K562 (cell line): ENCODE data around the gene GNA15. TPM values are rescaled to one million over a fixed set of nuclear protein-coding genes. Genes with fewer than 3 reads are reported as not detected.

Experiments
- AFF1 ChIP-seq, 2 experiments: fragments of 450-650 bp; IDR thresholded peaks; 2 replicates each; pipeline ENCODE4 v1.6.1; 2018; ENCODE audit warnings: mild to moderate bottlenecking in 2 of 2, low read depth in 1 of 2; ENCODE audit not compliant: partially characterized antibody in 2 of 2
- CGGBP1 ChIP-seq: fragments of 250-450 bp; sonication (Bioruptor Pico); IDR thresholded peaks from 2 replicates; pipeline ENCODE4 v1.9.0; 2021; ENCODE audit warnings: mild to moderate bottlenecking
- CHD2 ChIP-seq: IDR thresholded peaks from 2 replicates; pipeline ENCODE4 v1.6.1; 2011; ENCODE audit warnings: low read depth, low read length
- ETV5 ChIP-seq: sonication (generic); formaldehyde crosslinking; IDR thresholded peaks from 2 replicates; pipeline ENCODE4 v1.4.0; 2020; ENCODE audit warnings: low read depth, mild to moderate bottlenecking, missing genetic modification reagents
- KDM5B ChIP-seq: fragments of 200-600 bp; sonication (generic); IDR thresholded peaks from 2 replicates; pipeline ENCODE4 v1.6.1; 2012; ENCODE audit warnings: low read depth, mild to moderate bottlenecking, moderate library complexity, low read length, control low read depth, inconsistent platforms; ENCODE audit not compliant: insufficient replicate concordance
- MTA3 ChIP-seq: fragments of 450-650 bp; formaldehyde crosslinking; IDR thresholded peaks from 2 replicates; pipeline ENCODE4 v1.6.1; 2017; ENCODE audit warnings: mild to moderate bottlenecking, borderline replicate concordance
- SOX6 ChIP-seq: fragments of 450-650 bp; IDR thresholded peaks from 2 replicates; pipeline ENCODE4 v1.6.1; 2014; ENCODE audit warnings: mild to moderate bottlenecking
- TAF9B ChIP-seq: fragments of 450-650 bp; IDR thresholded peaks from 2 replicates; pipeline ENCODE4 v1.6.1; 2018; ENCODE audit warnings: mild to moderate bottlenecking; ENCODE audit not compliant: partially characterized antibody
- TFAP4 ChIP-seq: sonication (generic); formaldehyde crosslinking; IDR thresholded peaks from 2 replicates; pipeline ENCODE4 v1.8.0; 2022; ENCODE audit warnings: missing genetic modification reagents, mild to moderate bottlenecking, moderate library complexity, borderline replicate concordance
- THAP12 ChIP-seq: fragments of 250-450 bp; sonication (Bioruptor Pico); IDR thresholded peaks from 2 replicates; pipeline ENCODE4 v1.9.0; 2021; ENCODE audit warnings: mild to moderate bottlenecking, inconsistent platforms
- U2AF2 ChIP-seq: fragments of 200-400 bp; formaldehyde crosslinking; optimal IDR thresholded peaks from 2 replicates; pipeline ENCODE3; 2017; ENCODE audit warnings: low read depth, mild to moderate bottlenecking, low read length
- VEZF1 ChIP-seq: fragments of 200-800 bp; sonication (Bioruptor generic); IDR thresholded peaks from 2 replicates; pipeline ENCODE4 v1.6.1; 2017; ENCODE audit warnings: missing genetic modification characterization, missing compliant biosample characterization
- ZBTB33 ChIP-seq: sonication (generic); formaldehyde crosslinking; IDR thresholded peaks from 2 replicates; pipeline ENCODE4 v1.8.1; 2023; ENCODE audit warnings: mild to moderate bottlenecking, missing genetic modification reagents
- ZFP30 ChIP-seq: fragments of 250-450 bp; sonication (Bioruptor Pico); IDR thresholded peaks from 2 replicates; pipeline ENCODE4 v1.8.0; 2022; ENCODE audit warnings: moderate library complexity, mild to moderate bottlenecking, inconsistent platforms, borderline replicate concordance
- ZNF143 ChIP-seq: sonication (generic); formaldehyde crosslinking; IDR thresholded peaks from 2 replicates; pipeline ENCODE4 v1.9.0; 2022; ENCODE audit warnings: mild to moderate bottlenecking, missing genetic modification reagents
- polyA plus RNA-seq, 8 experiments: library from polyadenylated mRNA; depleted of rRNA in 4 of 8; stranded (reverse) in 5 of 8; unstranded in 3 of 8; fragments of >200 nt; fragmentation: Nextera tagmentation in 2 of 8; fragmentation: Illumina TruSeq in 1 of 8; extraction: Ambion mirVana in 2 of 8; extraction: Trizol in 1 of 8; gene quantifications; 2 replicates each; pipeline versions ENCODE4 v1.2.1 to v1.2.3, GENCODE V29; 2011 to 2014; ENCODE audit warnings: inconsistent platforms in 1 of 8, missing spikeins in 1 of 8
- total RNA-seq, 7 experiments: library from RNA; depleted of rRNA in 6 of 7; stranded (reverse); fragments of >200 nt in 6 of 7; fragmentation: Illumina TruSeq in 2 of 7; extraction: Trizol in 2 of 7; gene quantifications; 2 replicates each; pipeline versions ENCODE4 v1.2.1 to v1.2.3, GENCODE V29; 2011 to 2021; ENCODE audit warnings: low replicate concordance in 1 of 7

GNA15 gene
- total and polyA plus RNA-seq, 9 of the 15 experiments (the other 6 are each of a cell fraction or from before 2014, with no cell fraction given) = 0.03 to 0.24 (median 0.11) TPM; not detected in 1

GRCh38 chr19:3185461-3186159 lies 49.8 kb downstream of the GNA15 start, which contains the start of gene NCLN (continued):
- peak; percentile 62; the same call in 1 of the 2 replicates for TF ChIP-seq THAP12 (CRISPR knock-in tag)
- TF ChIP-seq CGGBP1 (CRISPR knock-in tag) = peak; percentile 68; the same call in 1 of the 2 replicates
- TF ChIP-seq SOX6 = no peak
- TF ChIP-seq ETV5 = peak; percentile 81
- peak; percentile 54 for TF ChIP-seq KDM5B
- TF ChIP-seq TAF9B = no peak
- TF ChIP-seq CHD2 = 0 out of 2 replicates have a peak, but pooled peaks have one; percentile 22
- peak; percentile 83 for TF ChIP-seq ZNF143
- no peak for TF ChIP-seq ZBTB33 (CRISPR knock-in tag)
- peak; percentile 56 to 98 for TF ChIP-seq AFF1 (IDR thresholded peaks at IDR 0.05; ENCODE audit: low read depth in 1 of 2, partially characterized antibody in 2 of 2)
- no peak for TF ChIP-seq ZFP30 (CRISPR knock-in tag)
- peak; percentile 70 for TF ChIP-seq VEZF1 (CRISPR knock-in tag)
- peak; percentile 60; the same call in 1 of the 2 replicates for TF ChIP-seq TFAP4 (CRISPR knock-in tag)
- no peak for TF ChIP-seq MTA3
- TF ChIP-seq U2AF2 = no peak
